HEK293T (cell line): ENCODE results near the gene UBE3D.

Experiments used
- BHLHE40 ChIP-seq: fragments of 450-650 bp; IDR thresholded peaks from 2 replicates; pipeline ENCODE4 v1.6.1; 2016; ENCODE audit warnings: mild to moderate bottlenecking, moderate library complexity, borderline replicate concordance
- ELF4 ChIP-seq: fragments of 450-650 bp; IDR thresholded peaks from 2 replicates; pipeline ENCODE4 v1.6.1; 2017; ENCODE audit warnings: antibody characterized with exemption
- FOXM1 ChIP-seq: fragments of 450-650 bp; IDR thresholded peaks from 2 replicates; pipeline ENCODE4 v1.6.1; 2017; ENCODE audit warnings: mild to moderate bottlenecking, borderline replicate concordance
- NFRKB ChIP-seq: fragments of 450-650 bp; IDR thresholded peaks from 2 replicates; pipeline ENCODE4 v1.6.1; 2016; ENCODE audit warnings: mild to moderate bottlenecking, moderate library complexity
- PKNOX1 ChIP-seq: fragments of 450-650 bp; IDR thresholded peaks from 2 replicates; pipeline ENCODE4 v1.6.1; 2016
- SP1 ChIP-seq: fragments of 450-650 bp; IDR thresholded peaks from 2 replicates; pipeline ENCODE4 v1.6.1; 2017
- TARDBP ChIP-seq: fragments of 450-650 bp; IDR thresholded peaks from 2 replicates; pipeline ENCODE4 v1.6.1; 2016

GRCh38 chr6:82890240-82890639, 175.4 kb downstream of the UBE3D start:
- TF ChIP-seq PKNOX1 (no peak), FOXM1 (no peak), TARDBP (no peak), SP1 (no peak), ELF4 (no peak), NFRKB (no peak), BHLHE40 (no peak)
